Vagina (tissue), 2 donors: Measurements from ENCODE around the gene TTC7B. TPM values are rescaled to one million over a fixed set of nuclear protein-coding genes. Genes with fewer than 3 reads are reported as not detected.

Experiments
- DNase-seq, 2 donors: peaks; one replicate each; pipeline ENCODE4 v3.0.0-alpha.2; 2017; ENCODE audit errors: extremely low spot score in 2 of 2
- H3K27ac ChIP-seq: fragments of 200-600 bp; sonication (generic); one replicate; pipeline ENCODE4 v1.5.1; 2019
- H3K27me3 ChIP-seq: fragments of 200-600 bp; sonication (generic); one replicate; pipeline ENCODE4 v1.5.1; 2019
- H3K36me3 ChIP-seq, 2 donors: fragments of 200-600 bp; sonication (generic); one replicate each; pipeline ENCODE4 v1.5.1; 2017 to 2019
- H3K4me1 ChIP-seq: fragments of 200-600 bp; sonication (generic); one replicate; pipeline ENCODE4 v1.5.1; 2019
- H3K4me3 ChIP-seq, 2 donors: fragments of 200-600 bp; sonication (generic); 1 replicate in 1 of 2; 2 replicates in 1 of 2; pipeline ENCODE4 v1.5.1; 2016 to 2019
- H3K9me3 ChIP-seq: fragments of 200-600 bp; sonication (generic); one replicate; pipeline ENCODE4 v1.5.1; 2019
- POLR2A ChIP-seq, 2 donors: fragments of 450-650 bp; IDR thresholded peaks; one replicate each; pipeline ENCODE4 v1.6.1; 2017; ENCODE audit warnings: antibody characterized with exemption in 2 of 2, mild to moderate bottlenecking in 2 of 2, moderate library complexity in 2 of 2
- POLR2AphosphoS5 ChIP-seq, 2 donors: sonication (generic); formaldehyde crosslinking; IDR thresholded peaks; one replicate each; pipeline ENCODE4 v1.9.0; 2017; ENCODE audit warnings: antibody characterized with exemption in 2 of 2, mild to moderate bottlenecking in 2 of 2, low read depth in 1 of 2; ENCODE audit not compliant: insufficient read depth in 1 of 2
- intact Hi-C: fragments of 100-400 bp; cut with DNase I; formaldehyde crosslinking; loops from one replicate; pipeline ENCODE4 v1.15.1; 2023
- total RNA-seq: library from RNA; depleted of rRNA; stranded (reverse); fragments of >200 nt; gene quantifications from one replicate; pipeline ENCODE4 v1.2.3, GENCODE V29; 2016
- TF ChIP-seq, protein P1 (sequence below), 3 experiments: fragments of 450-650 bp in 2 of 3; fragments of 200-600 bp in 1 of 3; sonication (generic) in 1 of 3; IDR thresholded peaks; one replicate each; pipeline ENCODE4 v1.5.1; 2017 to 2019; ENCODE audit warnings: antibody characterized with exemption in 3 of 3, mild to moderate bottlenecking in 2 of 3, moderate library complexity in 2 of 3

The TTC7B gene
- total RNA-seq, 1 donor from 2014 or later: 56.0 TPM

DNA sequence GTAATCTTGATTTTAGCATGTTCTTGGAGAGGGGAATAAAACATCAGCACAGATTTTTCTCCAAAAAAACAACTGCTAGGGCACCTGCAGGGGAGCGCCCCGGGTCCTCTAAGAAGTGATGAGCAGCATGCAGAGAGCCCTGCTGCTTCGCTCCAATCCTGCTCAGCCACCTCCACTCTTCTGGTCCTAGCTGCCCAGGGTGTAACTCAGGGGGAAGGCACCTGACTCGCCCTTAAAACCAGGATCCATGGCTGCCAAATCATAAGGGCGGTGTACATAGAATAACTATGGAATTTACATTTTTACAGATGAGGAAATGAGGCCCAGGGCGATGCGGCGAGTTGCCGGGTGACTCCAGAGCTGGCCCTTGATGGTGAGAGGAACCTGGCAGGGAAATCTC, 214.7 kb downstream of the TTC7B start:
- Histone ChIP-seq H3K9me3 (no peaks in the 10 kb centered on the region), H3K36me3 (no peaks in the 10 kb centered on the region), H3K27me3 (no peaks in the 10 kb centered on the region), H3K4me1 (no peaks in the 10 kb centered on the region), H3K27ac (no peak overlapping the region), H3K4me3 (no peak overlapping the region)
- no peak for DNase-seq
- intact Hi-C loops: no loop called here
- TF ChIP-seq, protein P1, sequence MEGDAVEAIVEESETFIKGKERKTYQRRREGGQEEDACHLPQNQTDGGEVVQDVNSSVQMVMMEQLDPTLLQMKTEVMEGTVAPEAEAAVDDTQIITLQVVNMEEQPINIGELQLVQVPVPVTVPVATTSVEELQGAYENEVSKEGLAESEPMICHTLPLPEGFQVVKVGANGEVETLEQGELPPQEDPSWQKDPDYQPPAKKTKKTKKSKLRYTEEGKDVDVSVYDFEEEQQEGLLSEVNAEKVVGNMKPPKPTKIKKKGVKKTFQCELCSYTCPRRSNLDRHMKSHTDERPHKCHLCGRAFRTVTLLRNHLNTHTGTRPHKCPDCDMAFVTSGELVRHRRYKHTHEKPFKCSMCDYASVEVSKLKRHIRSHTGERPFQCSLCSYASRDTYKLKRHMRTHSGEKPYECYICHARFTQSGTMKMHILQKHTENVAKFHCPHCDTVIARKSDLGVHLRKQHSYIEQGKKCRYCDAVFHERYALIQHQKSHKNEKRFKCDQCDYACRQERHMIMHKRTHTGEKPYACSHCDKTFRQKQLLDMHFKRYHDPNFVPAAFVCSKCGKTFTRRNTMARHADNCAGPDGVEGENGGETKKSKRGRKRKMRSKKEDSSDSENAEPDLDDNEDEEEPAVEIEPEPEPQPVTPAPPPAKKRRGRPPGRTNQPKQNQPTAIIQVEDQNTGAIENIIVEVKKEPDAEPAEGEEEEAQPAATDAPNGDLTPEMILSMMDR (IDR thresholded peaks at IDR 0.05): no peak
- TF ChIP-seq POLR2AphosphoS5 (IDR thresholded peaks at IDR 0.05; ENCODE audit: insufficient read depth in 1 of 2, low read depth in 1 of 2) (no peak), POLR2A (IDR thresholded peaks at IDR 0.05) (no peak)

DNA sequence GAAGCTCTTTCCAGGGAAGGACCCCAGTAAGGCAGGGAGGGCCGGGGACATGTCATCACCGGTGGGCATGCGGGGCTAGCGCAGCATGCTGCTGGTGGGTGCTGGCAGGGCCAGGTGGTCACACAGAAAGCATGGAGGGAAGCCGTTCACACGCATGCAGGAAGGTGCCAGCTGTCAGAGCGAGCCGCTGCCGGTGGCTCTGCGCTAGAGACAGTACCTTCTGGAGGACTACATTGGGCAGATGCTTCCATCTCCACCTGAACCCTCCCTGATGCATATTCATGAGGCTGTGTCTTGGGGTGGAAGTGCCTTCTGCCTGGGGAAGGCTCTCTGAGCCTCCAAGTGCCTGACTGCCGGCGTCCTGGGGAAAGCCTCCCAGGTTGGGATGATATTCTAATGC, 215.6 kb downstream of the TTC7B start:
- no peak for DNase-seq
- H3K36me3 ChIP-seq: no peaks in the 10 kb centered on the region
- intact Hi-C loops: no loop called here

DNA sequence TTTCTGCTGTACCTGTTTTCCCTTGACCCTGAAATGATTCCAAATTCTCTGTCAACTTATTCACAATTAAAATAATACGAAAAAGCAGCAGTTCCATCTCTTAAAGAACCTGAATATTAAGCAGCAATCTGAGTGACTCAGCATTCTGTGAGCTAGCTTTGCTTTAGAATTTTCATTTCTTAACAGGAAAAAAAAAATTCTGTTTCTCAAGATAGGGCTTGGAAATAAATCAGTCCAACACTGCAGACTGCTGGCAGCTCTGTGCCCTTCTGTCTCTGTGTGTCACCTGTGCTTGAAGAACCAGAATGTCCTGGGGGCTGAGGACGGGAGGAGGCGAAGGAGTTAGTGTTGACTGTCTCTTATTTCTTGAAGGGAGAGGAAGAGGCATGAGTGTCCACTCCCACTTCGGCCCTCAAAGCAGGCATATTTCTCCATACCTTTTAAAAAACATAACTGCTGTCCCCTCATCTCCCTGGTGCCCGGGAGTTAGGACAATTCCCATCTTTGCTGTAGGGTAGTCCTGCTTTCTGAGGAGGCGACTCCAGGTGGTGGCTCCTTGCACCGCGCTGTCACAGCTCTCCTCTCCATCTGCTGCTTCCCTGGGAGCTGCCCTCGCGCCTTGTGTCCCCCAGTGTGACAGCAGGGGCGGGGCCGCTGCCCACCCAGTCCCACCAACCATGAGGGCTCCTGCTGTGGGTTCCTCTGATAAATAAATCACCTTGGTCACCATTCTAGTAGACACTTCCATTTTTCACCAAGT, 216.3 kb downstream of the TTC7B start:
- Histone ChIP-seq H3K4me3 (no peak overlapping the region), H3K27me3 (no peaks in the 10 kb centered on the region), H3K36me3 (no peaks in the 10 kb centered on the region), H3K27ac (no peak overlapping the region), H3K4me1 (no peaks in the 10 kb centered on the region), H3K9me3 (no peaks in the 10 kb centered on the region)
- TF ChIP-seq, protein P1 (IDR thresholded peaks at IDR 0.05): no peak
- TF ChIP-seq POLR2AphosphoS5 (IDR thresholded peaks at IDR 0.05; ENCODE audit: insufficient read depth in 1 of 2, low read depth in 1 of 2) (no peak), POLR2A (IDR thresholded peaks at IDR 0.05) (no peak)
- DNase-seq: no peak
- intact Hi-C loops: no loop called here

More for the DNA sequence above, 215.6 kb downstream of the TTC7B start:
- Histone ChIP-seq H3K4me3 (no peak overlapping the region), H3K27me3 (no peaks in the 10 kb centered on the region), H3K27ac (no peak overlapping the region), H3K4me1 (no peaks in the 10 kb centered on the region), H3K9me3 (no peaks in the 10 kb centered on the region)
- TF ChIP-seq POLR2A (IDR thresholded peaks at IDR 0.05): no peak
- TF ChIP-seq, protein P1 (IDR thresholded peaks at IDR 0.05): no peak
- TF ChIP-seq POLR2AphosphoS5 (IDR thresholded peaks at IDR 0.05; ENCODE audit: insufficient read depth in 1 of 2, low read depth in 1 of 2): no peak

DNA sequence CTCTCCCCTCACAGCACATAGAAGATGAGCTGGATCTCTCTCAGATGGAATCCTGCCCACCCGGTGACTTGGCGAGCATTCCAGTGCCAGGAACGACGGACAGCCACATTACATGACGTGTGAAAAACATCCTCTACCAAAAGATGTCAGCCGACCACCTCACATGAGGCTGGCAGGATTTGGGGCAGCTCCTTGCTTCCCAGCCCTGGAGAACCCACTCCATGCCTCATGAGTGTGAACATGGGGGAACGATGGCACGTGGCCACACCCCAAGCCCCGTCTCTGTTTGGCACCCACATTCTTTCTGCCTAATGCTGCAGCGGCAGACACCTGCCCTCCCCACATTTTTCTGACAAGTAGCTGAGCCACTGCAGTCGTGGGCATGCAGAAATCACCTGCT, 216.9 kb downstream of the TTC7B start:
- Histone ChIP-seq H3K27me3 (no peaks in the 10 kb centered on the region), H3K4me3 (no peak overlapping the region), H3K27ac (no peak overlapping the region), H3K36me3 (no peaks in the 10 kb centered on the region), H3K4me1 (no peaks in the 10 kb centered on the region), H3K9me3 (no peaks in the 10 kb centered on the region)
- DNase-seq: no peak
- TF ChIP-seq POLR2AphosphoS5 (IDR thresholded peaks at IDR 0.05; ENCODE audit: insufficient read depth in 1 of 2, low read depth in 1 of 2): no peak
- no peak for TF ChIP-seq POLR2A (IDR thresholded peaks at IDR 0.05)
- TF ChIP-seq, protein P1 (IDR thresholded peaks at IDR 0.05): no peak
- intact Hi-C loops: no loop called here

DNA sequence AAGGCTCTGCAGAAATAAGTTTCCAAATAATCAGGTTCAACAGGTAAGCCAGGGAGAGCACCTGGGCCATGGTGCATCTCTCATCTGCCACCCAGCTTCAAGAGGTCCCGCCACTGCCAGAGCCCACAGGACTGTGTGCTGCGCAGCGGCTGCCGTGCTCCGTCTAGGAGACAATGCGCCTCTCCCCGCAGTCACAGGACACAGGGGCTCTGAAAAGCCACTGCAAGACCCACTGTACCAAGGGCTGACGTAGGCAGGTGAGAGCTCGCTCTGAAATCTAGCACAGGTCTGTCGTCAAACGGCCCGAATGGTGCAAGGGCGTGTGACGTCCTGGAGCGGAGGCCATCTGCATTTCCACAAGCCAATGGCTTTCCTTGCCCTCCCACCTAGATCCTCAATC, 218.3 kb downstream of the TTC7B start:
- H3K27me3 ChIP-seq: no peaks in the 10 kb centered on the region
- no peak for DNase-seq
- no peak overlapping the region for H3K4me3 ChIP-seq
- no peak for TF ChIP-seq POLR2AphosphoS5 (IDR thresholded peaks at IDR 0.05; ENCODE audit: insufficient read depth in 1 of 2, low read depth in 1 of 2)
- no peak for TF ChIP-seq POLR2A (IDR thresholded peaks at IDR 0.05)
- TF ChIP-seq, protein P1 (IDR thresholded peaks at IDR 0.05): no peak
- no peaks in the 10 kb centered on the region for H3K36me3 ChIP-seq
- H3K4me1 ChIP-seq: no peaks in the 10 kb centered on the region
- H3K9me3 ChIP-seq: no peaks in the 10 kb centered on the region
- intact Hi-C loops: no loop called here
- no peak overlapping the region for H3K27ac ChIP-seq
